HepG2 (cell line): Measurements from ENCODE around the gene PFDN2. TPM values are rescaled to one million over a fixed set of nuclear protein-coding genes. Genes with fewer than 3 reads are reported as not detected.
A peak's percentile ranks its signal among the peaks of the same experiment; 100 is the strongest.

Source experiments
- ATAD3A ChIP-seq: sonication (generic); formaldehyde crosslinking; IDR thresholded peaks from 2 replicates; pipeline ENCODE4 v1.4.0; 2020; ENCODE audit warnings: missing genetic modification reagents
- BORCS8-MEF2B ChIP-seq: sonication (generic); formaldehyde crosslinking; IDR thresholded peaks from 2 replicates; pipeline ENCODE4 v1.8.0; 2022; ENCODE audit warnings: mild to moderate bottlenecking, missing genetic modification reagents
- FLYWCH1 ChIP-seq: sonication (generic); formaldehyde crosslinking; IDR thresholded peaks from 2 replicates; pipeline ENCODE4 v1.8.1; 2023; ENCODE audit warnings: mild to moderate bottlenecking, missing genetic modification reagents
- FOXP1 ChIP-seq, 2 experiments: fragments of 450-650 bp in 1 of 2; IDR thresholded peaks; 2 replicates each; pipeline ENCODE4 v1.6.1; 2017 to 2018; ENCODE audit warnings: antibody characterized with exemption in 1 of 2
- LBX2 ChIP-seq: sonication (generic); formaldehyde crosslinking; IDR thresholded peaks from 2 replicates; pipeline ENCODE4 v1.5.0; 2020; ENCODE audit warnings: missing genetic modification reagents, mild to moderate bottlenecking, borderline replicate concordance
- NFKBIZ ChIP-seq: IDR thresholded peaks from 2 replicates; pipeline ENCODE4 v1.6.1; 2018; ENCODE audit warnings: missing genetic modification reagents, missing compliant biosample characterization
- PAX8 ChIP-seq: sonication (generic); formaldehyde crosslinking; IDR thresholded peaks from 2 replicates; pipeline ENCODE4 v1.8.0; 2022; ENCODE audit warnings: mild to moderate bottlenecking, missing genetic modification reagents, borderline replicate concordance
- POLR2G ChIP-seq: fragments of 200-400 bp; formaldehyde crosslinking; IDR thresholded peaks from 2 replicates; pipeline ENCODE4 v1.6.1; 2018; ENCODE audit warnings: mild to moderate bottlenecking, low read depth, low read length, moderate library complexity
- RERE ChIP-seq: IDR thresholded peaks from 2 replicates; pipeline ENCODE4 v1.6.1; 2016; ENCODE audit warnings: low read depth, missing genetic modification reagents, missing compliant biosample characterization
- SCMH1 ChIP-seq: sonication (generic); formaldehyde crosslinking; IDR thresholded peaks from 2 replicates; pipeline ENCODE4 v1.9.0; 2021; ENCODE audit warnings: missing genetic modification reagents, mild to moderate bottlenecking, borderline replicate concordance
- SRY ChIP-seq: sonication (generic); formaldehyde crosslinking; IDR thresholded peaks from 2 replicates; pipeline ENCODE4 v1.8.0; 2022; ENCODE audit warnings: mild to moderate bottlenecking, missing genetic modification reagents
- TCF7 ChIP-seq: sonication (generic); IDR thresholded peaks from 2 replicates; pipeline ENCODE4 v1.6.1; 2016; ENCODE audit warnings: antibody characterized with exemption, low read depth
- TCF7L2 ChIP-seq: IDR thresholded peaks from 2 replicates; pipeline ENCODE4 v1.6.1; 2011; ENCODE audit warnings: mild to moderate bottlenecking, low read depth, low read length, moderate library complexity
- U2AF1 ChIP-seq: fragments of 200-400 bp; formaldehyde crosslinking; optimal IDR thresholded peaks from 2 replicates; pipeline ENCODE3; 2017; ENCODE audit warnings: mild to moderate bottlenecking, low read depth, low read length
- ZFP62 ChIP-seq: sonication (generic); formaldehyde crosslinking; IDR thresholded peaks from 2 replicates; pipeline ENCODE4 v1.4.0; 2020; ENCODE audit warnings: missing genetic modification reagents
- ZNF230 ChIP-seq: sonication (generic); formaldehyde crosslinking; IDR thresholded peaks from 2 replicates; pipeline ENCODE4 v1.4.0; 2020; ENCODE audit warnings: mild to moderate bottlenecking, missing genetic modification reagents
- ZNF251 ChIP-seq: sonication (generic); formaldehyde crosslinking; IDR thresholded peaks from 2 replicates; pipeline ENCODE4 v1.9.0; 2021; ENCODE audit warnings: mild to moderate bottlenecking, missing genetic modification reagents
- ZNF3 ChIP-seq: IDR thresholded peaks from 2 replicates; pipeline ENCODE4 v1.7.0; 2017; ENCODE audit warnings: inconsistent platforms
- ZNF556 ChIP-seq: sonication (generic); formaldehyde crosslinking; IDR thresholded peaks from 2 replicates; pipeline ENCODE4 v1.4.0; 2020; ENCODE audit warnings: mild to moderate bottlenecking, missing genetic modification reagents, borderline replicate concordance
- ZNF577 ChIP-seq: sonication (generic); formaldehyde crosslinking; IDR thresholded peaks from 2 replicates; pipeline ENCODE4 v1.4.0; 2020; ENCODE audit warnings: mild to moderate bottlenecking, low read depth, missing genetic modification reagents, borderline replicate concordance
- ZSCAN12 ChIP-seq: sonication (generic); formaldehyde crosslinking; IDR thresholded peaks from 2 replicates; pipeline ENCODE4 v1.9.0; 2021; ENCODE audit warnings: mild to moderate bottlenecking, missing genetic modification reagents
- ZSCAN30 ChIP-seq: sonication (generic); formaldehyde crosslinking; IDR thresholded peaks from 2 replicates; pipeline ENCODE4 v1.5.0; 2020; ENCODE audit warnings: mild to moderate bottlenecking, missing genetic modification reagents
- polyA plus RNA-seq, 8 experiments: library from polyadenylated mRNA; depleted of rRNA in 3 of 8; stranded (reverse) in 7 of 8; unstranded in 1 of 8; fragments of >200 nt; fragmentation: Illumina TruSeq in 4 of 8; extraction: Trizol in 4 of 8; gene quantifications; 2 replicates each; pipeline versions ENCODE4 v1.2.1 to v1.2.3, GENCODE V29; 2011 to 2016; ENCODE audit warnings: low read depth in 4 of 8, missing spikeins in 1 of 8, mixed read lengths in 1 of 8; ENCODE audit not compliant: insufficient read depth in 1 of 8
- total RNA-seq, 5 experiments: library from RNA; depleted of rRNA; stranded (reverse); fragments of >200 nt; fragmentation: Illumina TruSeq; extraction: Trizol; gene quantifications; 2 replicates each; pipeline ENCODE4 v1.2.3, GENCODE V29; 2016; ENCODE audit warnings: low read depth in 1 of 5
- TF ChIP-seq, protein P1 (sequence below): sonication (generic); formaldehyde crosslinking; conservative IDR thresholded peaks from 2 replicates; pipeline ENCODE4 v1.4.0; 2020; ENCODE audit warnings: missing genetic modification reagents
- TF ChIP-seq, protein P2 (sequence below): sonication (generic); formaldehyde crosslinking; IDR thresholded peaks from 2 replicates; pipeline ENCODE4 v1.8.1; 2023; ENCODE audit warnings: missing genetic modification reagents, mild to moderate bottlenecking, borderline replicate concordance

The PFDN2 gene
- total and polyA plus RNA-seq, 2 of the 13 experiments (the other 11 are each of a cell fraction or from before 2014, with no cell fraction given), result 62.6 to 63.6 TPM

DNA sequence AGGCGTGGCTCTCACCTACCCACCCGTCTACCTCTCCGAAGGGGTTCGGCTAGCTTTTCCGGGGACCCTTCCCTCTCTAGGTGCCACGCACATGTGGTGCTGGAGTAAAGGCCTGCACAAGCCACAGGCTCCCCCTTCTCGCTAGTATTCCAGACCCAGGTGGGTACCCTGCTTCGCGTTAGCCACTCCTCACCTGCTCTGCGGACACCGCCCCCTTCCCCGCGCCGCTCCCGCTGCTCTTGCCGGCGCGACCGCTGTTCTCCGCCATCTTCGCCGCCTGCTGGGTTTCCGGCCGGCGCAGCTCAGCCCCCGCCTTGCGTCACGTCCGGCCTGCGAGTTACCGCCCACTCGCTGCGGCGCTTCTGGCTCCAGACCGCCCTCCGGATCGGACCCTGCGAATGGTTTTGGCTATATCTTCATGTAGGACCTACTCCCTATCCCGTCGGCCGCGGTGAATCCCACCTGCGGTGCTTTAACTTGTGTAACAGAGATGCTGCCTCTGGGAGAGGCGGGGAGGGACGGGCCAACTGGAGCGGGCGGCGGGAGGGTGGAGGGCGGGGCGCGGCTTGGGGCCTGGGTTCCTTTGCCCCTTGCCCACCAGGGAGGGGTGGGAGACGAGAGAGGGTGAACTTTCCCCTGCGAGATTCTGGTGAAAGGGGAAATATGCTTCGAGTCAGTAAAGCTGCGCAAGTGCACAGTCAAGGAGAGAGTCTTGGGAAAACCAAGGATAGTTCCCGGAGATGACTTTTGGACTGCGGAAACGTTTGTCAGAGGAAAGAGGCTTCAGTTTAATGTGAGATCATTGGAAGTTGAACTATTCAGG lies at the start of gene PFDN2, which contains the start of gene NIT1 (continued):
- TF ChIP-seq ATAD3A (CRISPR knock-in tag), result no peak
- TF ChIP-seq ZFP62, result 0 out of 2 replicates have a peak, but pooled peaks have one; percentile 37
- TF ChIP-seq LBX2 (CRISPR knock-in tag), result no peak
- TF ChIP-seq ZNF577 (CRISPR knock-in tag), result 0 out of 2 replicates have a peak, but pooled peaks have one; percentile 14
- TF ChIP-seq, protein P1, sequence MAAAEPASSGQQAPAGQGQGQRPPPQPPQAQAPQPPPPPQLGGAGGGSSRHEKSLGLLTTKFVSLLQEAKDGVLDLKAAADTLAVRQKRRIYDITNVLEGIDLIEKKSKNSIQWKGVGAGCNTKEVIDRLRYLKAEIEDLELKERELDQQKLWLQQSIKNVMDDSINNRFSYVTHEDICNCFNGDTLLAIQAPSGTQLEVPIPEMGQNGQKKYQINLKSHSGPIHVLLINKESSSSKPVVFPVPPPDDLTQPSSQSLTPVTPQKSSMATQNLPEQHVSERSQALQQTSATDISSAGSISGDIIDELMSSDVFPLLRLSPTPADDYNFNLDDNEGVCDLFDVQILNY, result no peak
- no peak for TF ChIP-seq FLYWCH1 (CRISPR knock-in tag)
- TF ChIP-seq SRY, result peak; percentile 73
- TF ChIP-seq TCF7L2, result no peak
- no peak for TF ChIP-seq ZSCAN30
- no peak; the same call in 1 of the 2 replicates for TF ChIP-seq NFKBIZ (CRISPR knock-in tag)
- no peak for TF ChIP-seq FOXP1 (IDR thresholded peaks at IDR 0.05)
- no peak for TF ChIP-seq FOXP1 (CRISPR knock-in tag; IDR thresholded peaks at IDR 0.05)
- TF ChIP-seq TCF7, result no peak
- no peak for TF ChIP-seq U2AF1
- TF ChIP-seq, protein P2, sequence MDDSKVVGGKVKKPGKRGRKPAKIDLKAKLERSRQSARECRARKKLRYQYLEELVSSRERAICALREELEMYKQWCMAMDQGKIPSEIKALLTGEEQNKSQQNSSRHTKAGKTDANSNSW (CRISPR knock-in tag), result no peak
- TF ChIP-seq ZSCAN12 (CRISPR knock-in tag), result no peak
- TF ChIP-seq RERE (CRISPR knock-in tag), result no peak
- TF ChIP-seq ZNF230 (CRISPR knock-in tag), result peak; percentile 19; the same call in 1 of the 2 replicates
- no peak for TF ChIP-seq PAX8
- TF ChIP-seq POLR2G, result peak; percentile 95
- no peak for TF ChIP-seq ZNF251 (CRISPR knock-in tag)
- TF ChIP-seq ZNF3 (CRISPR knock-in tag), result no peak
- TF ChIP-seq ZNF556 (CRISPR knock-in tag), result no peak
- TF ChIP-seq BORCS8-MEF2B (CRISPR knock-in tag), result peak; percentile 76
- no peak for TF ChIP-seq SCMH1 (CRISPR knock-in tag)
